Esophagus muscularis mucosa (tissue), 4 donors: Measurements from ENCODE around the gene SPDYE4. TPM values are rescaled to one million over a fixed set of nuclear protein-coding genes. Genes with fewer than 3 reads are reported as not detected.

Experiments
- DNase-seq: peaks from one replicate; pipeline ENCODE4 v3.0.0-alpha.2; 2017; ENCODE audit errors: extremely low spot score
- H3K27ac ChIP-seq, 4 donors: fragments of 200-600 bp; sonication (generic); replicated peaks in 1 of 4; 1 replicate in 3 of 4; 2 replicates in 1 of 4; pipeline ENCODE4 v1.5.1; 2016 to 2019; ENCODE audit warnings: mild to moderate bottlenecking in 1 of 4
- H3K27me3 ChIP-seq, 4 donors: fragments of 200-600 bp; sonication (generic); one replicate each; pipeline versions ENCODE4 v1.5.1 to v1.6.0; 2016 to 2019
- H3K36me3 ChIP-seq, 4 donors: fragments of 200-600 bp; sonication (generic); one replicate each; pipeline ENCODE4 v1.5.1; 2016 to 2019
- H3K4me1 ChIP-seq, 4 donors: fragments of 200-600 bp; sonication (generic); one replicate each; pipeline ENCODE4 v1.5.1; 2016 to 2019
- H3K4me3 ChIP-seq, 4 donors: fragments of 200-600 bp; sonication (generic); 1 replicate in 2 of 4; 2 replicates in 2 of 4; pipeline ENCODE4 v1.5.1; 2016 to 2019; ENCODE audit warnings: mild to moderate bottlenecking in 4 of 4, moderate library complexity in 1 of 4
- H3K9me3 ChIP-seq, 4 donors: fragments of 200-600 bp; sonication (generic); 1 replicate in 3 of 4; 2 replicates in 1 of 4; pipeline ENCODE4 v1.5.1; 2016 to 2019
- CTCF ChIP-seq, 3 experiments: fragments of 200-600 bp in 2 of 3; fragments of 450-650 bp in 1 of 3; sonication (generic) in 2 of 3; IDR thresholded peaks; one replicate each; pipeline ENCODE4 v1.5.1; 2017 to 2019; ENCODE audit warnings: antibody characterized with exemption in 3 of 3, mild to moderate bottlenecking in 2 of 3, moderate library complexity in 1 of 3
- EP300 ChIP-seq: sonication (generic); formaldehyde crosslinking; IDR thresholded peaks from one replicate; pipeline ENCODE4 v1.6.1; 2017; ENCODE audit warnings: antibody characterized with exemption
- POLR2A ChIP-seq: fragments of 450-650 bp; IDR thresholded peaks from one replicate; pipeline ENCODE4 v1.6.1; 2017; ENCODE audit warnings: antibody characterized with exemption, moderate library complexity, mild to moderate bottlenecking, low read depth
- POLR2AphosphoS5 ChIP-seq, 2 donors: sonication (generic); formaldehyde crosslinking; IDR thresholded peaks; one replicate each; pipeline ENCODE4 v1.6.1; 2017; ENCODE audit warnings: antibody characterized with exemption in 2 of 2
- WGBS: methylation state at CpG from one replicate; pipeline ENCODE4 v1.1.5; 2018; 5-methylcytosine and 5-hydroxymethylcytosine counted together
- intact Hi-C: fragments of 100-400 bp; cut with DNase I; formaldehyde crosslinking; loops from one replicate; pipeline ENCODE4 v1.15.1; 2023
- total RNA-seq, 4 donors: library from RNA; depleted of rRNA; stranded (reverse); fragments of >200 nt; gene quantifications; one replicate each; pipeline versions ENCODE4 v1.1.0 to v1.2.1, GENCODE V29; 2016

Gene SPDYE4
- total RNA-seq, 4 donors from 2014 or later, result not detected

GRCh38 chr17:8742819-8743218 lies 15.5 kb downstream of the SPDYE4 start:
- Histone ChIP-seq H3K27me3 (peaks cover 0 to 9% (median 0%) of the 10 kb centered on the region in 4 donors), H3K4me1 (peaks cover 4 to 18% (median 17%) of the 10 kb centered on the region in 4 donors), H3K4me3 (no peak overlapping the region), H3K36me3 (no peaks in the 10 kb centered on the region), H3K9me3 (no peaks in the 10 kb centered on the region), H3K27ac (no peak overlapping the region)
- no peak for TF ChIP-seq CTCF (IDR thresholded peaks at IDR 0.05)
- TF ChIP-seq POLR2AphosphoS5 (IDR thresholded peaks at IDR 0.05), result no peak
- TF ChIP-seq EP300, result no peak
- TF ChIP-seq POLR2A, result no peak
- no peak for DNase-seq
- WGBS, result 79% methylated on average over 6 of the region's 8 CpGs
- intact Hi-C loops, result no loop called here

GRCh38 chr17:8742274-8742673 lies 16.1 kb downstream of the SPDYE4 start:
- 94% methylated on average over 5 of the region's 5 CpGs for WGBS
- no peak overlapping the region for H3K27ac ChIP-seq
- peaks cover 0 to 9% (median 0%) of the 10 kb centered on the region in 4 donors for H3K27me3 ChIP-seq

GRCh38 chr17:8741771-8742170 lies 16.6 kb downstream of the SPDYE4 start:
- intact Hi-C loops, result no loop called here
- no peak for DNase-seq
- Histone ChIP-seq H3K9me3 (no peaks in the 10 kb centered on the region), H3K36me3 (no peaks in the 10 kb centered on the region), H3K4me3 (no peak overlapping the region), H3K27ac (no peak overlapping the region), H3K27me3 (peaks cover 0 to 9% (median 0%) of the 10 kb centered on the region in 4 donors), H3K4me1 (peaks cover 4 to 18% (median 17%) of the 10 kb centered on the region in 4 donors)
- TF ChIP-seq POLR2AphosphoS5 (IDR thresholded peaks at IDR 0.05) (no peak), POLR2A (no peak), CTCF (IDR thresholded peaks at IDR 0.05) (no peak), EP300 (no peak)
- 68% methylated on average over 4 of the region's 4 CpGs for WGBS

More at GRCh38 chr17:8742274-8742673, 16.1 kb downstream of the SPDYE4 start:
- H3K36me3 ChIP-seq, result no peaks in the 10 kb centered on the region
- no peaks in the 10 kb centered on the region for H3K9me3 ChIP-seq
- intact Hi-C loops, result no loop called here
- TF ChIP-seq POLR2A (no peak), POLR2AphosphoS5 (IDR thresholded peaks at IDR 0.05) (no peak), CTCF (IDR thresholded peaks at IDR 0.05) (no peak), EP300 (no peak)
- DNase-seq, result no peak
- H3K4me3 ChIP-seq, result no peak overlapping the region
- peaks cover 4 to 18% (median 17%) of the 10 kb centered on the region in 4 donors for H3K4me1 ChIP-seq

GRCh38 chr17:8741366-8741765 lies 17.0 kb downstream of the SPDYE4 start:
- Histone ChIP-seq H3K9me3 (no peaks in the 10 kb centered on the region), H3K27ac (no peak overlapping the region), H3K4me3 (no peak overlapping the region), H3K4me1 (peaks cover 3 to 16% (median 15%) of the 10 kb centered on the region in 4 donors), H3K36me3 (no peaks in the 10 kb centered on the region), H3K27me3 (peaks cover 0 to 9% (median 0%) of the 10 kb centered on the region in 4 donors)
- DNase-seq, result no peak
- TF ChIP-seq POLR2A (no peak), CTCF (IDR thresholded peaks at IDR 0.05) (no peak), POLR2AphosphoS5 (IDR thresholded peaks at IDR 0.05) (no peak), EP300 (no peak)
- intact Hi-C loops, result no loop called here
- 88% methylated on average over 15 of the region's 17 CpGs for WGBS

- Histone ChIP-seq H3K27me3 (peaks cover 0 to 9% (median 0%) of the 10 kb centered on the region in 4 donors), H3K4me3 (no peak overlapping the region), H3K4me1 (peaks cover 0 to 7% (median 6%) of the 10 kb centered on the region in 4 donors), H3K27ac (no peak overlapping the region), H3K36me3 (no peaks in the 10 kb centered on the region), H3K9me3 (no peaks in the 10 kb centered on the region)
- 46% methylated on average over 12 of the region's 12 CpGs for WGBS
- no peak for DNase-seq
- intact Hi-C loops, result no loop called here
- no peak for TF ChIP-seq EP300
- no peak for TF ChIP-seq CTCF (IDR thresholded peaks at IDR 0.05)
- TF ChIP-seq POLR2AphosphoS5 (IDR thresholded peaks at IDR 0.05), result no peak
- no peak for TF ChIP-seq POLR2A
Observed at GRCh38 chr17:8740486-8740885, 17.9 kb downstream of the SPDYE4 start.
